Islet of Langerhans (tissue), 1 donor: ENCODE data around the gene STH.

Experiments used
- FAIRE-seq: peaks from one replicate; lab custom pipeline; 2011; peaks lifted over from hg19 to GRCh38; lab: Jason Lieb, UNC

The STH gene

DNA sequence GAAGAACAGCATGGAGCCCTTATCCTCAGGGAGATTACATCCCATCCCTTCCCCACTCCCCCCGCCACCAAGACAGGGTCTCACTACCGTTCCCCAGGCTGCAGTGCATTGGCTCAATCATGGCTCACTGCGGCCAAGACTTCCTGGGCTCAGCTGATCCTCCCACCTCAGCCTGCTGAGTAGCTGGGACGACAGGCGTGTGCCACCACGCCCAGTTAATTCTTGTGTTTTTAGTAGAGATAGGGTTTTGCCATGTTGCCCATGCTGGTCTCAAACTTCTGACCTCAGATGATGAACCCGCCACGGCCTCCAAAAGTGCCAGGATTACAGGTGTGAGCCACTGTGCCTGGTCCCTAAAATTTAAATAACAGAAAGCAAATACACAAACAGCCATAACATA lies 48.8 kb downstream of the STH start:
- FAIRE-seq = no peak
